Activated CD4-positive, CD25-positive, alpha-beta regulatory T cell (primary cell): Measurements from ENCODE around the gene DBNDD2.

Experiments used
- DNase-seq, 4 experiments: peaks; one replicate each; lab custom pipeline; 2025; lab: John Stamatoyannopoulos, UW

Gene DBNDD2

GRCh38 chr20:45378191-45378590, 29.9 kb upstream of the DBNDD2 start, which contains the start of gene TP53TG5:
TSS of gene TP53TG5 (minus strand) at chr20:45378325. CDS start at chr20:45378236, 89 bp downstream.
- no peak for DNase-seq

- DNase-seq: no peak
These were observed 20.8 kb upstream of the DBNDD2 start for GRCh38 chr20:45387274-45387673.

- no peak for DNase-seq
These were observed 17.2 kb upstream of the DBNDD2 start for GRCh38 chr20:45390931-45391330.

- DNase-seq: no peak
These were observed 16.5 kb upstream of the DBNDD2 start for GRCh38 chr20:45391559-45391958.

GRCh38 chr20:45392733-45393132, 15.4 kb upstream of the DBNDD2 start:
- DNase-seq: no peak

- no peak for DNase-seq
These were observed 13.6 kb upstream of the DBNDD2 start for GRCh38 chr20:45394221-45395113.

GRCh38 chr20:45395114-45395415, 13.0 kb upstream of the DBNDD2 start:
- DNase-seq: no peak

- no peak for DNase-seq
These were observed 9.1 kb upstream of the DBNDD2 start for GRCh38 chr20:45399018-45399417.

- DNase-seq: no peak
These were observed 7.6 kb upstream of the DBNDD2 start for GRCh38 chr20:45400346-45401031.

GRCh38 chr20:45402946-45403345, 5.1 kb upstream of the DBNDD2 start:
- DNase-seq: no peak

GRCh38 chr20:45404438-45404837, 3.7 kb upstream of the DBNDD2 start:
- no peak for DNase-seq

GRCh38 chr20:45405571-45406259, 2.4 kb upstream of the DBNDD2 start:
- DNase-seq: no peak

GRCh38 chr20:45406260-45407066, 1.6 kb upstream of the DBNDD2 start:
- peak in 3 of 4 experiments; percentile 12 to 29 (median 13) for DNase-seq

GRCh38 chr20:45407067-45407745, 883 bp upstream of the DBNDD2 start:
- no peak for DNase-seq

GRCh38 chr20:45408646-45409213, 641 bp downstream of the DBNDD2 start:
- DNase-seq: no peak

- DNase-seq: no peak
These were observed 1.6 kb downstream of the DBNDD2 start for GRCh38 chr20:45409521-45410272.

GRCh38 chr20:45410887-45411286, 2.8 kb downstream of the DBNDD2 start:
- DNase-seq: no peak

GRCh38 chr20:45412653-45413052, 4.6 kb downstream of the DBNDD2 start:
- DNase-seq: no peak

- DNase-seq: no peak
These were observed 5.4 kb downstream of the DBNDD2 start for GRCh38 chr20:45413479-45413878.
